ENCODE data around the gene PDGFRA.

The PDGFRA gene

GRCh38 chr4:54255881-54256280 lies 26.8 kb downstream of the PDGFRA start:
- no peak for DNase-seq (ENCODE audit: low spot score)

- DNase-seq (ENCODE audit: low spot score) = no peak
Observed at GRCh38 chr4:54256491-54257486, 27.7 kb downstream of the PDGFRA start.

- DNase-seq (ENCODE audit: low spot score) = no peak
Observed at GRCh38 chr4:54265366-54265765, 36.3 kb downstream of the PDGFRA start.

GRCh38 chr4:54268151-54268550 lies 39.1 kb downstream of the PDGFRA start:
- DNase-seq (ENCODE audit: low spot score) = no peak

GRCh38 chr4:54271464-54271863 lies 42.4 kb downstream of the PDGFRA start:
- no peak for DNase-seq (ENCODE audit: low spot score)

GRCh38 chr4:54272051-54272450 lies 43.0 kb downstream of the PDGFRA start:
- no peak for DNase-seq (ENCODE audit: low spot score)

GRCh38 chr4:54274264-54274663 lies 45.2 kb downstream of the PDGFRA start:
- no peak for DNase-seq (ENCODE audit: low spot score)

GRCh38 chr4:54274795-54275665 lies 45.9 kb downstream of the PDGFRA start:
- DNase-seq (ENCODE audit: low spot score) = no peak

GRCh38 chr4:54276641-54277430 lies 47.7 kb downstream of the PDGFRA start:
- no peak for DNase-seq (ENCODE audit: low spot score)

GRCh38 chr4:54277691-54278090 lies 48.6 kb downstream of the PDGFRA start:
- no peak for DNase-seq (ENCODE audit: low spot score)

GRCh38 chr4:54278216-54278615 lies 49.1 kb downstream of the PDGFRA start:
- DNase-seq (ENCODE audit: low spot score) = no peak

- DNase-seq (ENCODE audit: low spot score) = no peak
Observed at GRCh38 chr4:54281054-54281766, 52.1 kb downstream of the PDGFRA start.

- DNase-seq (ENCODE audit: low spot score) = no peak
Observed at GRCh38 chr4:54282837-54283236, 53.7 kb downstream of the PDGFRA start.

- no peak for DNase-seq (ENCODE audit: low spot score)
Observed at GRCh38 chr4:54289316-54289715, 60.2 kb downstream of the PDGFRA start.

- no peak for DNase-seq (ENCODE audit: low spot score)
Observed at GRCh38 chr4:54290980-54291379, 61.9 kb downstream of the PDGFRA start.

GRCh38 chr4:54296548-54297203 lies 67.6 kb downstream of the PDGFRA start:
- no peak for DNase-seq (ENCODE audit: low spot score)

GRCh38 chr4:54308110-54308509 lies 79.0 kb downstream of the PDGFRA start:
- no peak for DNase-seq (ENCODE audit: low spot score)

GRCh38 chr4:54315561-54316538 lies 86.8 kb downstream of the PDGFRA start:
- no peak for DNase-seq (ENCODE audit: low spot score)

GRCh38 chr4:54317690-54318089 lies 88.6 kb downstream of the PDGFRA start:
- no peak for DNase-seq (ENCODE audit: low spot score)

- peak; percentile 39 for DNase-seq (ENCODE audit: low spot score)
Observed at GRCh38 chr4:54318904-54319303, 89.8 kb downstream of the PDGFRA start.
